Thyroid gland (tissue), 4 donors: Measurements from ENCODE around the gene TIMM44. TPM values are rescaled to one million over a fixed set of nuclear protein-coding genes. Genes with fewer than 3 reads are reported as not detected.
A peak's percentile ranks its signal among the peaks of the same experiment; 100 is the strongest.

Experiments
- DNase-seq, 2 donors: peaks; one replicate each; pipeline ENCODE4 v3.0.0-alpha.2; 2019
- H3K27ac ChIP-seq, 3 donors: fragments of 200-600 bp; sonication (generic); 1 replicate in 2 of 3; 2 replicates in 1 of 3; pipeline ENCODE4 v1.5.1; 2016 to 2019; ENCODE audit warnings: mild to moderate bottlenecking in 1 of 3, moderate library complexity in 1 of 3
- H3K27me3 ChIP-seq: fragments of 200-600 bp; sonication (generic); one replicate; pipeline ENCODE4 v1.5.1; 2019
- H3K36me3 ChIP-seq, 2 donors: fragments of 200-600 bp; sonication (generic); one replicate each; pipeline ENCODE4 v1.5.1; 2016 to 2019
- H3K4me1 ChIP-seq, 2 donors: fragments of 200-600 bp; sonication (generic); one replicate each; pipeline ENCODE4 v1.5.1; 2017 to 2019
- H3K4me3 ChIP-seq, 3 donors: fragments of 200-600 bp; sonication (generic); replicated peaks in 1 of 3; 1 replicate in 2 of 3; 2 replicates in 1 of 3; pipeline ENCODE4 v1.5.1; 2016; ENCODE audit warnings: mild to moderate bottlenecking in 1 of 3
- H3K9me3 ChIP-seq: fragments of 200-600 bp; sonication (generic); one replicate; pipeline ENCODE4 v1.5.1; 2017
- POLR2A ChIP-seq, 2 donors: fragments of 450-650 bp; IDR thresholded peaks; one replicate each; pipeline ENCODE4 v1.6.1; 2017; ENCODE audit warnings: antibody characterized with exemption in 2 of 2, mild to moderate bottlenecking in 2 of 2, moderate library complexity in 1 of 2
- WGBS, 2 donors: methylation state at CpG; one replicate each; pipeline ENCODE4 v1.1.5; 2017; 5-methylcytosine and 5-hydroxymethylcytosine counted together
- intact Hi-C: fragments of 100-400 bp; cut with DNase I; formaldehyde crosslinking; loops from one replicate; pipeline ENCODE4 v1.15.1; 2023
- total RNA-seq, 4 donors: library from RNA; depleted of rRNA; stranded (reverse); fragments of >200 nt; gene quantifications; one replicate each; pipeline ENCODE4 v1.2.3, GENCODE V29; 2016
- TF ChIP-seq, protein P1 (sequence below), 6 experiments: fragments of 200-600 bp in 3 of 6; fragments of 450-650 bp in 3 of 6; sonication (generic) in 3 of 6; IDR thresholded peaks; one replicate each; pipeline ENCODE4 v1.5.1; 2016 to 2019; ENCODE audit warnings: antibody characterized with exemption in 6 of 6, mild to moderate bottlenecking in 2 of 6, inconsistent platforms in 1 of 6, moderate library complexity in 1 of 6

Gene TIMM44
- total RNA-seq, 4 donors from 2014 or later: 47.4 to 85.6 (median 56.6) TPM

DNA sequence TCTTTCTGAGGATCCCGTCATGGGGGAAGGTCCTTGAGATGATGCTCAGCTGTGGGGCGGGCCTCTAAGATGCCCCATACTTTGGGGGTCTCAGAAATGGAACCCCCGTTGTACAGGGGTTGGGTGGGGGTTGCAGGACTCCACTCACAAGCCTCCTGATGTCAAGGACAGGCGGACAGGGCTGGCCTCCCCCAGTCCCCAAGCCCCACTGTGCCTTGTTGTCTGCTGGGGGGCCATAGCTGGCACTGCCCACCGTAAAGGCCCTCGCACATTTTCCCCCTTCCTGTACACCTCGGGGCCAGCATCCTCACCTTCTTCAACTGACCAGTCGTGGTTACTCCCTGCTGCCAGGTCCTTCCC lies 20.6 kb downstream of the TIMM44 start:
- TF ChIP-seq, protein P1, sequence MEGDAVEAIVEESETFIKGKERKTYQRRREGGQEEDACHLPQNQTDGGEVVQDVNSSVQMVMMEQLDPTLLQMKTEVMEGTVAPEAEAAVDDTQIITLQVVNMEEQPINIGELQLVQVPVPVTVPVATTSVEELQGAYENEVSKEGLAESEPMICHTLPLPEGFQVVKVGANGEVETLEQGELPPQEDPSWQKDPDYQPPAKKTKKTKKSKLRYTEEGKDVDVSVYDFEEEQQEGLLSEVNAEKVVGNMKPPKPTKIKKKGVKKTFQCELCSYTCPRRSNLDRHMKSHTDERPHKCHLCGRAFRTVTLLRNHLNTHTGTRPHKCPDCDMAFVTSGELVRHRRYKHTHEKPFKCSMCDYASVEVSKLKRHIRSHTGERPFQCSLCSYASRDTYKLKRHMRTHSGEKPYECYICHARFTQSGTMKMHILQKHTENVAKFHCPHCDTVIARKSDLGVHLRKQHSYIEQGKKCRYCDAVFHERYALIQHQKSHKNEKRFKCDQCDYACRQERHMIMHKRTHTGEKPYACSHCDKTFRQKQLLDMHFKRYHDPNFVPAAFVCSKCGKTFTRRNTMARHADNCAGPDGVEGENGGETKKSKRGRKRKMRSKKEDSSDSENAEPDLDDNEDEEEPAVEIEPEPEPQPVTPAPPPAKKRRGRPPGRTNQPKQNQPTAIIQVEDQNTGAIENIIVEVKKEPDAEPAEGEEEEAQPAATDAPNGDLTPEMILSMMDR (IDR thresholded peaks at IDR 0.05): no peak
- TF ChIP-seq POLR2A (IDR thresholded peaks at IDR 0.05): no peak
- no peaks in the 10 kb centered on the region for H3K9me3 ChIP-seq
- intact Hi-C loops: no loop called here
- H3K27me3 ChIP-seq: peaks cover 4% of the 10 kb centered on the region
- H3K4me3 ChIP-seq: no peak overlapping the region
- H3K36me3 ChIP-seq: peaks cover 11% of the 10 kb centered on the region in 2 donors
- no peak overlapping the region for H3K27ac ChIP-seq
- no peak for DNase-seq
- WGBS, 2 donors: 90 to 94% methylated on average over 5 to 7 of the region's 8 CpGs
- peaks cover 17 to 50% of the 10 kb centered on the region in 2 donors for H3K4me1 ChIP-seq

DNA sequence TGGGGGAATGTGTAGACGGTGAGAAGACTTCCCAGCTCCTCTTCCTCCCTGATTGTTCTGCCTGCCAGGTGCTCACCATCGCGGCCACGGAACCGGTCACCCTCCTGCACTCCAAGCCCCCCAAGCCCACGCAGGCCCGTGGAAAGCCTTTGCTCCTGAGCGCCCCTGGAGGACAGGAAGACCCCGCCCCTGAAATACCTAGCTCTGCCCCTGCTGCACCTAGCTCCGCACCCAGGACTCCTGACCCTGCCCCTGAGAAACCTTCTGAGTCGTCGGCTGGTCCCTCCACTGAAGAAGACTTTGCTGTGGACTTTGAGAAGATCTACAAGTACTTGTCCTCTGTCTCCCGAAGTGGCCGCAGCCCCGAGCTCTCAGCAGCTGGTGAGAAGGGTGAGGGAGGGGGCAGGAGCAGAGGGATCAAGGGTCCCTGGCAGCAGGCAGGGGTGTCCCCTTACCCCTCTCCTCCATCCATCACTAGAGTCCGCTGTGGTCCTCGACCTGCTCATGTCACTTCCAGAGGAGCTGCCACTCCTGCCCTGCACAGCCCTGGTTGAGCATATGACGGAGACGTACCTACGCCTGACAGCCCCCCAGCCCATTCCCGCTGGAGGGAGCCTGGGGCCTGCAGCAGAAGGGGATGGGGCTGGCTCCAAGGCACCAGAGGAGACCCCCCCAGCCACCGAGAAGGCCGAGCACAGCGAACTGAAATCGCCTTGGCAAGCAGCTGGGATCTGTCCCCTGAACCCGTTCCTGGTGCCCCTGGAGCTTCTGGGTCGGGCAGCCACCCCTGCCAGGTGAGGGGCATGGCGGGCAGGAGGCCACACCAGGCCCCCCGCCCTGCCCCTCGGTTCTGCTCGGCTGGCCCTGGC lies 21.3 kb downstream of the TIMM44 start:
- Histone ChIP-seq H3K4me1 (peaks cover 17 to 52% of the 10 kb centered on the region in 2 donors), H3K9me3 (no peaks in the 10 kb centered on the region), H3K4me3 (no peak overlapping the region), H3K27ac (no peak overlapping the region), H3K36me3 (peaks cover 11% of the 10 kb centered on the region in 2 donors), H3K27me3 (peaks cover 4% of the 10 kb centered on the region)
- TF ChIP-seq, protein P1 (IDR thresholded peaks at IDR 0.05): no peak
- no peak for TF ChIP-seq POLR2A (IDR thresholded peaks at IDR 0.05)
- 93% methylated on average over 21 to 31 of the region's 31 CpGs for WGBS, 2 donors
- intact Hi-C loops: no loop called here
- DNase-seq: no peak

DNA sequence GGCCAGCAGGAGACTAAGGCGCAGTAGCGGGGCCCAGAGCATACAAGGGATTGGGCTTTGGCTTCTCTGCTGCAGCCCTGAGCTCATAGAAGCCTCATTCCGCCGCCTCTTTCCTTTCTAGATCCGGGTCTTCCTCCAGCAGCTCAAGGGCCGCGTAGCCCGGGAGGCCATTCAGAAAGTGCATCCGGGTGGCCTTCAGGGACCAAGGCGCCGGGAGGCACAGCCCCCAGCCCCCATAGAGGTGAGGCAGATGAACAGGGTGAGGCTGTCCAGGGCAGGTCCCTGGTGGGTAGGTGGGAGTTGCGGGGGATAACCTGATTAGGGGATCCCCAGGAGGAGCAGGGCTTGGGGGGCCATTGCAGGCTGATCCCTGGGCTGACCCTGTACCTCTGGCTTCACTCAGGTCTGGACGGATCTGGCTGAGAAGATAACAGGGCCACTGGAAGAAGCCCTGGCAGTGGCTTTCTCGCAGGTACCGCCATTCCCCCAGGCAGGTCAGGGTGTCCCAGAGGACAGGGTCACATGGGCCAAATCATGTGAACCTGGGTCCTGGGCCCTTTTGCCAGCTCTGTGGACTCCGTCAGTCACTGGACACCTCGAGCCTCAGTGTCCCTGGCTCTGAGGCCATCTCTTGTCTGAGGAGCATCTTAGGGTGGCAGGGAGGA lies 22.0 kb downstream of the TIMM44 start:
- Histone ChIP-seq H3K9me3 (no peaks in the 10 kb centered on the region), H3K4me3 (peak overlapping the region; percentile 6 to 35 (median 33)), H3K27ac (peak overlapping the region in 2 of 3 donors; percentile 41 to 66), H3K4me1 (peaks cover 13 to 52% of the 10 kb centered on the region in 2 donors), H3K27me3 (peaks cover 4% of the 10 kb centered on the region), H3K36me3 (peaks cover 11% of the 10 kb centered on the region in 2 donors)
- TF ChIP-seq, protein P1 (IDR thresholded peaks at IDR 0.05): no peak
- TF ChIP-seq POLR2A (IDR thresholded peaks at IDR 0.05): no peak
- WGBS, 2 donors: 59 to 74% methylated on average over 17 of the region's 17 CpGs
- no peak for DNase-seq
- intact Hi-C loops: no loop called here

DNA sequence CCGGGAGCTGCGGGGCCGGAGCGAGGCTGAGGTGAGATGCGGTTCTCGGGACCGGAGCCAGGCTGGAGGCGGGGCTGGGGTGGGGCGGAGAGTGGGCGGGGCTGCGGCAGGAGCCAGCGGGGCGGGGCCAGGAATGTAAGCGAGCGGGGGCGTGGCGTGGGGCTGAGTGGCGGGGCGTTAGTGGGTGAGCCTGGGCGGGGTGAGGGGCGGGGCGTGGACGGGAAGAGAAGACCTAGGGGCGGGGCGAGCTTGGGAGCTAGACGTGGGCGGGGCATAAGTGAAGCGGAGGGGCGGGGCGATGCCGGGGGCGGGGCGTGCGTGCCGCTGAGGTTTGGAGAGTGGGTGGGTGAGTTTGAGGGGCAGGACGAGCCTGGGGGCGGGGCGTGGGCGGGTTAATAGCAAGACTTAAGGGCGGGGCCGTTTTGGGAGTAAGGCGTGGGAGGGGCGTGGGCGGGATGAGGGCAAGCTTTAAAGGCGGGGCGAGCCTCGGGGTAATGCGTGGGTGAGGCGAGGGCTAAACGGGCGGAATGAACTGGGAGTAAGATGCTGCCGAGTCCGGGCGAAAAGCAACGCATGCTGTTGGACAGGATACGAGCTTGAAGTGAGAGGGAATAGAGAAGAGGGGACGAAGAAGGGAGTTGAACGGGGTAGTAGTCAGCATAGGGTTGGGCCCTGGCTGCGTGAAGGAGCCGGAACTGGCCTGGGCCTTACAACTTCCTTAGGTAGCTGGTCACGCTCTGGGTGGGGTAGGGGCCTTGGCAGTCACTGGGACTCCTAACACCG lies 22.8 kb downstream of the TIMM44 start:
- 4% methylated on average over 30 to 34 of the region's 62 CpGs for WGBS, 2 donors
- Histone ChIP-seq H3K9me3 (no peaks in the 10 kb centered on the region), H3K36me3 (peaks cover 11% of the 10 kb centered on the region in 2 donors), H3K4me1 (peaks cover 9 to 55% of the 10 kb centered on the region in 2 donors), H3K4me3 (peak overlapping the region; percentile 35 to 98 (median 67)), H3K27ac (peak overlapping the region; percentile 78 to 92 (median 88)), H3K27me3 (peaks cover 4% of the 10 kb centered on the region)
- TF ChIP-seq, protein P1 (IDR thresholded peaks at IDR 0.05): no peak
- TF ChIP-seq POLR2A (IDR thresholded peaks at IDR 0.05): peak in 1 of 2 donors; percentile 42
- peak; percentile 99 for DNase-seq
- intact Hi-C loops: no loop called here
